Caco-2 (cell line): ENCODE data around the gene MYBBP1A. TPM values are rescaled to one million over a fixed set of nuclear protein-coding genes. Genes with fewer than 3 reads are reported as not detected.

Source experiments
- BruUV-seq: library from RNA; stranded (reverse); fragments of 400-500 nt; replicated peaks from 2 replicates; lab custom pipeline; 2021; lab: Mats Ljungman, UMichigan
- CTCF ChIA-PET: fragments of 300-600 bp; sonication (Branson Sonifier 250); formaldehyde crosslinking; loops from one replicate; lab custom pipeline; 2022; ENCODE audit warnings: antibody characterized with exemption; lab: Charles Lee
- POLR2A ChIA-PET: fragments of 300-600 bp; sonication (Branson Sonifier 250); formaldehyde crosslinking; loops from one replicate; lab custom pipeline; 2022; ENCODE audit warnings: antibody characterized with exemption; lab: Charles Lee
- DNase-seq, 2 experiments: peaks; one replicate each; pipeline versions ENCODE4 v3.0.0 to v3.0.0-alpha.2; 2020 to 2022
- H3K27me3 ChIP-seq: replicated peaks from 2 replicates; pipeline ENCODE4 v1.6.0; 2011; ENCODE audit warnings: low read length; ENCODE audit not compliant: control insufficient read depth, insufficient read depth
- H3K36me3 ChIP-seq: 2 replicates; pipeline ENCODE4 v1.5.1; 2011; ENCODE audit warnings: low read length; ENCODE audit not compliant: control insufficient read depth, insufficient read depth
- H3K4me1 ChIP-seq: fragments of 250-450 bp; sonication (Bioruptor Pico); 2 replicates; pipeline ENCODE4 v1.5.1; 2020; ENCODE audit warnings: mild to moderate bottlenecking
- H3K4me3 ChIP-seq: 2 replicates; pipeline ENCODE4 v1.5.1; 2011; ENCODE audit warnings: low read depth, mild to moderate bottlenecking, control low read depth, low read length
- H3K9me3 ChIP-seq: fragments of 250-450 bp; sonication (Bioruptor Pico); 2 replicates; pipeline ENCODE4 v1.5.1; 2020; ENCODE audit warnings: mild to moderate bottlenecking, moderate library complexity
- H3K27ac Mint-ChIP-seq: one replicate; pipeline ENCODE4 v1.8.0; 2022; ENCODE audit warnings: mixed read lengths; ENCODE audit not compliant: unreplicated experiment
- H3K27me3 Mint-ChIP-seq: one replicate; pipeline ENCODE4 v1.8.0; 2022; ENCODE audit warnings: mixed read lengths; ENCODE audit not compliant: insufficient read depth, unreplicated experiment
- H3K36me3 Mint-ChIP-seq: one replicate; pipeline ENCODE4 v1.8.0; 2022; ENCODE audit warnings: mild to moderate bottlenecking, mixed read lengths; ENCODE audit not compliant: insufficient read depth, unreplicated experiment
- H3K4me1 Mint-ChIP-seq: one replicate; pipeline ENCODE4 v1.8.0; 2022; ENCODE audit warnings: low read depth, mixed read lengths; ENCODE audit not compliant: unreplicated experiment
- H3K4me3 Mint-ChIP-seq: one replicate; pipeline ENCODE4 v1.8.0; 2022; ENCODE audit warnings: mild to moderate bottlenecking, moderate library complexity, mixed read lengths; ENCODE audit not compliant: unreplicated experiment
- H3K9me3 Mint-ChIP-seq: one replicate; pipeline ENCODE4 v1.8.0; 2022; ENCODE audit warnings: mixed read lengths; ENCODE audit not compliant: unreplicated experiment
- intact Hi-C: fragments of 100-400 bp; cut with micrococcal nuclease; formaldehyde crosslinking; loops from one replicate; pipeline ENCODE4 v1.10.0; 2022; ENCODE audit not compliant: unreplicated experiment
- total RNA-seq: library from RNA; stranded (reverse); gene quantifications from 2 replicates; pipeline ENCODE4 v1.2.3, GENCODE V29; 2022
- TF ChIP-seq, protein P1 (sequence below), 2 experiments: fragments of 200-600 bp in 1 of 2; IDR thresholded peaks; 1 replicate in 1 of 2; 2 replicates in 1 of 2; pipeline versions ENCODE4 v1.5.1 to v1.8.0; 2011 to 2022; ENCODE audit warnings: antibody characterized with exemption in 1 of 2, control low read depth in 1 of 2, inconsistent platforms in 1 of 2, low read depth in 1 of 2, low read length in 1 of 2, mild to moderate bottlenecking in 1 of 2, moderate library complexity in 1 of 2; ENCODE audit not compliant: insufficient read depth in 1 of 2, severe bottlenecking in 1 of 2, unreplicated experiment in 1 of 2

Gene MYBBP1A
- total RNA-seq, 1 experiment from 2014 or later, result 44.5 TPM

DNA sequence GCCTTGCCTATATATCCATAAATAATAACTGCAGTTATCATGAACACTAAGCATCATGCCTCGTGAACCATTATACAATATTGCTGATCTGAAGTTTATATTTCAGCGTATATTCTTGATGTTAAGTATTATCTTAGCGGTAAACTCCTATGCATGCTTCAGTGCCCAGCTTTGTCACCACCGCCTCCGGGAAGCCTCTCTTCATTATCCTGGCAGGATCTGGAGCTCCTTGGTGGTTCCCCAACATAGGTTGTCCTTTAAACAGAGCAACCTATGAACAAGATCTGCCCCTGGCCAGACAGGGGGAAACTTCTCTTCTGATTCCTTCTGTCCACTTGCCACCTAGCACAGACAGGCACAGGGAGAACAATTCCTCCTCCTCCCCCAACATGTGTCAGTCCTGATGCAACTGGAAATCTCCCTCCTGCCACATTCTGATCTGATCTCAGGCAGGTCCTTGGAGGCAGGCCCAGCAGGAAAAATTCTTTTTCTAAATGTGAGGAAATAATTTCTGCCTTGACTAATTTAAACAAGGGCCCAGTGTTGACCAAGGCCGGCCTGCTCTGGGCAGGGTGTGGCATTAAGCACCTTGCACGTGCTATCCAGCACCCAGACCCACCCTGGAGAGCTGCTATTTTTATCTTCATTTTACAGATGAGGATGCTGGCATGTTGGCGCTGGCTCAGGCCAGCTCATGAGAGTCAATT is 34.1 kb downstream of the MYBBP1A start:
- Histone ChIP-seq H3K4me3 (no peak overlapping the region), H3K9me3 (no peaks in the 10 kb centered on the region), H3K27me3 (no peaks in the 10 kb centered on the region), H3K36me3 (no peaks in the 10 kb centered on the region), H3K4me1 (no peaks in the 10 kb centered on the region)
- Mint-ChIP-seq H3K36me3 (peaks cover 10% of the 10 kb centered on the region), H3K4me1 (peaks cover 6% of the 10 kb centered on the region), H3K27ac (no peak overlapping the region), H3K4me3 (no peak overlapping the region), H3K27me3 (no peaks in the 10 kb centered on the region), H3K9me3 (no peaks in the 10 kb centered on the region)
- intact Hi-C loops, result no loop called here
- BruUV-seq, result no TSS peak
- ChIA-PET CTCF (no interaction called here), POLR2A (no interaction called here)
- no peak for DNase-seq
- TF ChIP-seq, protein P1, sequence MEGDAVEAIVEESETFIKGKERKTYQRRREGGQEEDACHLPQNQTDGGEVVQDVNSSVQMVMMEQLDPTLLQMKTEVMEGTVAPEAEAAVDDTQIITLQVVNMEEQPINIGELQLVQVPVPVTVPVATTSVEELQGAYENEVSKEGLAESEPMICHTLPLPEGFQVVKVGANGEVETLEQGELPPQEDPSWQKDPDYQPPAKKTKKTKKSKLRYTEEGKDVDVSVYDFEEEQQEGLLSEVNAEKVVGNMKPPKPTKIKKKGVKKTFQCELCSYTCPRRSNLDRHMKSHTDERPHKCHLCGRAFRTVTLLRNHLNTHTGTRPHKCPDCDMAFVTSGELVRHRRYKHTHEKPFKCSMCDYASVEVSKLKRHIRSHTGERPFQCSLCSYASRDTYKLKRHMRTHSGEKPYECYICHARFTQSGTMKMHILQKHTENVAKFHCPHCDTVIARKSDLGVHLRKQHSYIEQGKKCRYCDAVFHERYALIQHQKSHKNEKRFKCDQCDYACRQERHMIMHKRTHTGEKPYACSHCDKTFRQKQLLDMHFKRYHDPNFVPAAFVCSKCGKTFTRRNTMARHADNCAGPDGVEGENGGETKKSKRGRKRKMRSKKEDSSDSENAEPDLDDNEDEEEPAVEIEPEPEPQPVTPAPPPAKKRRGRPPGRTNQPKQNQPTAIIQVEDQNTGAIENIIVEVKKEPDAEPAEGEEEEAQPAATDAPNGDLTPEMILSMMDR (IDR thresholded peaks at IDR 0.05; ENCODE audit: insufficient read depth in 1 of 2, low read depth in 1 of 2, low read length in 1 of 2, severe bottlenecking in 1 of 2, unreplicated experiment in 1 of 2), result no peak

DNA sequence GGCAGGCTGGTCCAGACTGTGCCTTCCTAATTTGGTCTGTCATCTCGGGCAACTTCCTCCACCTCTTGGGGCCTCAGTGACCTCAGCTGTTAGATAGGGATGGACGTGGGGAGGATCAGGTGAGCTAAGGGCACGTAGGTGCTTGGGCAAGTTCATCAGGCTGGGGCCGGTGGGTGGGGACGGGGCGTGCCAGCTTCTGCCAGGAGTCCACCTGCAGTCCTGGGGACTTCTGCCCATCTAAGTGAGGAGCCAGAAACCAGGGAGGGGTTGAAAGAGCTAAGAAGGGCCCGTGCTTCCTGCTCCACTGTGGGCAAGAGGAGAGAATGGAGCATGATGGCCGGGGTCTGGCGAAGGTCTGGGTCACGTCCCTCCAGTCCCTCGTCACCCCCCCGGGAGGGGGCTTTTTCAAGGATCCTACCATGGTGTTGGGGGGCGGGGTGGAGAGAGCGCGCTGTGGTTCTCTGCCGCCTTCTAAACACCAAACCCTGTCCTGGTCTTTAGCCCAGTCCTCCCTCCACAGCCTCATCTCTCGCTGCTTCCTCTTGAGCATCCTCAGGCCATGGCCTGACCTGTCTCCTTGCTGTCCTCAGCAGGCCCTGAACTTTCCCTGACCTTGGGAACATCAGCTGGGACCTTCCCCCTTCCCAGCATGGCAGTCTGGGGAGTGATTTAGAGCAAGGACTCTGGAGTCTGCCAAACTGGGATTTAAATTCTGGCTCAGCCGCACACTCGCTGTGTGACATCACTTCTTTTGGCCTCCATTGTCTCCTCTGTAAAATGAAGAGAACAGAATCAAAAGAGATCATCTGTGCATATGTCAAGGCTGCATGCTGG is 34.9 kb downstream of the MYBBP1A start:
- intact Hi-C loops, result no loop called here

DNA sequence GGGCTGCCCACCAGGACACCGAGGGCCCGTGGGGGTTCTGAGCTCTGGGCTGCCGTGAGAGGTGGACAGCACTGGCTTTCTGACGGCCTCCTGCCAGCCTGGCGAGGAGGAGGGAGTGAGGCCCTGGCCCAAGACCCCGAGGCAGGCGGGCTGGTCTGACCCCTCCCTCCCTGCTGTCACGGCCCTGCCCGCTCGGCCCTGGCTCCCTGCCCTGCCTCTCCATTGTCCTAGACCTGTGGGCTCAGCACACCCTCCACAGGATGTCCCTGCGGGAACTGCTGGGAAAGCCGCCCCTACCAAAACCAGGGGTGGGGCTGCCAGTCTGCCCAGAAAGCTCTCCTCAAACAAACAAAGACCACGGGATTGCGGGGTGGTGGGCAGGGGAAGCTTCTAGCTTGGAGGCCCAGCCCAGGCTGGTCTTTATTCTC is 35.8 kb downstream of the MYBBP1A start:
- Mint-ChIP-seq H3K27ac (no peak overlapping the region), H3K4me3 (no peak overlapping the region), H3K9me3 (no peaks in the 10 kb centered on the region), H3K4me1 (peaks cover 11% of the 10 kb centered on the region), H3K27me3 (no peaks in the 10 kb centered on the region), H3K36me3 (peaks cover 10% of the 10 kb centered on the region)
- H3K36me3 ChIP-seq, result no peaks in the 10 kb centered on the region
- H3K4me1 ChIP-seq, result peaks cover 12% of the 10 kb centered on the region
- H3K27me3 ChIP-seq, result no peaks in the 10 kb centered on the region
- no peaks in the 10 kb centered on the region for H3K9me3 ChIP-seq
- BruUV-seq, result no TSS peak
- H3K4me3 ChIP-seq, result no peak overlapping the region
- DNase-seq, result no peak
- TF ChIP-seq, protein P1 (IDR thresholded peaks at IDR 0.05; ENCODE audit: insufficient read depth in 1 of 2, low read depth in 1 of 2, low read length in 1 of 2, severe bottlenecking in 1 of 2, unreplicated experiment in 1 of 2), result no peak
- ChIA-PET CTCF (no interaction called here), POLR2A (no interaction called here)
- intact Hi-C loops, result loop anchor here (10.0 kb wide), 1 partner anchor 65 kb away; no protein-coding TSS in a partner anchor

More for the DNA sequence above, 34.9 kb downstream of the MYBBP1A start:
- H3K27me3 ChIP-seq, result no peaks in the 10 kb centered on the region
- no peak overlapping the region for H3K4me3 Mint-ChIP-seq
- H3K36me3 ChIP-seq, result no peaks in the 10 kb centered on the region
- ChIA-PET CTCF (no interaction called here), POLR2A (no interaction called here)
- TF ChIP-seq, protein P1 (IDR thresholded peaks at IDR 0.05; ENCODE audit: insufficient read depth in 1 of 2, low read depth in 1 of 2, low read length in 1 of 2, severe bottlenecking in 1 of 2, unreplicated experiment in 1 of 2), result no peak
- H3K27ac Mint-ChIP-seq, result no peak overlapping the region
- H3K9me3 ChIP-seq, result no peaks in the 10 kb centered on the region
- peaks cover 6% of the 10 kb centered on the region for H3K4me1 Mint-ChIP-seq
- BruUV-seq, result no TSS peak
- H3K9me3 Mint-ChIP-seq, result no peaks in the 10 kb centered on the region
- no peak overlapping the region for H3K4me3 ChIP-seq
- peaks cover 10% of the 10 kb centered on the region for H3K36me3 Mint-ChIP-seq
- DNase-seq, result no peak
- no peaks in the 10 kb centered on the region for H3K27me3 Mint-ChIP-seq
- H3K4me1 ChIP-seq, result peaks cover 3% of the 10 kb centered on the region; the same call in 1 of the 2 replicates
